Stimulated activated effector memory CD8-positive, alpha-beta T cell treated with anti-CD3 and anti-CD28 coated beads, Interleukin-12 subunit alpha, Interleukin-12 subunit beta, amount 100 ng/mL, for 72 hours (primary cell): ENCODE measurements around the gene CEP120.
"Not testable (repeated sequence)": the region's sequence is repeated elsewhere in the genome, so short reads cannot be mapped to it uniquely, and the experiment has no call there.

Experiments
- ATAC-seq: fragments of 150-1000 bp; cut with Tn5 transposase; 2 replicates; pipeline ENCODE4 v1.10.0; 2021
- DNase-seq, 2 donors: peaks; one replicate each; pipeline ENCODE4 v3.0.0; 2021 to 2022; ENCODE audit warnings: low spot score in 2 of 2
- H3K27ac Mint-ChIP-seq: one replicate; pipeline ENCODE4 v1.8.0; 2022; ENCODE audit warnings: mild to moderate bottlenecking, mixed read lengths
- H3K36me3 Mint-ChIP-seq: one replicate; pipeline ENCODE4 v1.8.0; 2022; ENCODE audit warnings: mild to moderate bottlenecking, mixed read lengths
- H3K4me1 Mint-ChIP-seq: one replicate; pipeline ENCODE4 v1.8.0; 2022; ENCODE audit warnings: mixed read lengths
- H3K4me3 Mint-ChIP-seq: one replicate; pipeline ENCODE4 v1.8.0; 2022; ENCODE audit warnings: mild to moderate bottlenecking, mixed read lengths
- H3K9me3 Mint-ChIP-seq: one replicate; pipeline ENCODE4 v1.8.0; 2022; ENCODE audit warnings: mixed read lengths

The CEP120 gene

GRCh38 chr5:123308377-123308776 lies 114.8 kb downstream of the CEP120 start:
- not testable (repeated sequence) for DNase-seq, H3K4me1 Mint-ChIP-seq, ATAC-seq, H3K9me3 Mint-ChIP-seq, H3K4me3 Mint-ChIP-seq, H3K36me3 Mint-ChIP-seq, H3K27ac Mint-ChIP-seq

GRCh38 chr5:123305751-123306150 lies 117.5 kb downstream of the CEP120 start:
- no peaks in the 10 kb centered on the region for H3K4me1 Mint-ChIP-seq
- no peak overlapping the region for H3K27ac Mint-ChIP-seq

GRCh38 chr5:123304777-123305316 lies 118.4 kb downstream of the CEP120 start:
- DNase-seq, result no peak
- no peak overlapping the region for H3K27ac Mint-ChIP-seq
- H3K4me1 Mint-ChIP-seq, result no peaks in the 10 kb centered on the region
- H3K4me3 Mint-ChIP-seq, result no peak overlapping the region
- no peaks in the 10 kb centered on the region for H3K36me3 Mint-ChIP-seq
- H3K9me3 Mint-ChIP-seq, result peaks cover 2% of the 10 kb centered on the region
- peak; percentile 19 for ATAC-seq

More at GRCh38 chr5:123305751-123306150, 117.5 kb downstream of the CEP120 start:
- DNase-seq, result no peak
- Mint-ChIP-seq H3K9me3 (no peaks in the 10 kb centered on the region), H3K36me3 (no peaks in the 10 kb centered on the region), H3K4me3 (no peak overlapping the region)
- no peak for ATAC-seq

GRCh38 chr5:123303802-123304201 lies 119.4 kb downstream of the CEP120 start:
- ATAC-seq, result no peak
- H3K4me3 Mint-ChIP-seq, result no peak overlapping the region
- H3K36me3 Mint-ChIP-seq, result no peaks in the 10 kb centered on the region
- H3K27ac Mint-ChIP-seq, result no peak overlapping the region
- H3K9me3 Mint-ChIP-seq, result peaks cover 4% of the 10 kb centered on the region
- no peaks in the 10 kb centered on the region for H3K4me1 Mint-ChIP-seq
- no peak for DNase-seq

- ATAC-seq (no peak), DNase-seq (no peak)
- no peaks in the 10 kb centered on the region for H3K36me3 Mint-ChIP-seq
- no peaks in the 10 kb centered on the region for H3K4me1 Mint-ChIP-seq
- no peak overlapping the region for H3K27ac Mint-ChIP-seq
- peaks cover 4% of the 10 kb centered on the region for H3K9me3 Mint-ChIP-seq
- no peak overlapping the region for H3K4me3 Mint-ChIP-seq
Observed at GRCh38 chr5:123300266-123300665, 122.9 kb downstream of the CEP120 start.

GRCh38 chr5:123299136-123299535 lies 124.1 kb downstream of the CEP120 start:
- H3K36me3 Mint-ChIP-seq, result no peaks in the 10 kb centered on the region
- H3K9me3 Mint-ChIP-seq, result peaks cover 4% of the 10 kb centered on the region
- no peak overlapping the region for H3K4me3 Mint-ChIP-seq
- H3K27ac Mint-ChIP-seq, result no peak overlapping the region
- ATAC-seq (no peak), DNase-seq (no peak)
- H3K4me1 Mint-ChIP-seq, result no peaks in the 10 kb centered on the region

- H3K27ac Mint-ChIP-seq, result no peak overlapping the region
- H3K9me3 Mint-ChIP-seq, result peaks cover 4% of the 10 kb centered on the region
- ATAC-seq (peak; percentile 43), DNase-seq (no peak)
- H3K4me3 Mint-ChIP-seq, result no peak overlapping the region
- H3K36me3 Mint-ChIP-seq, result no peaks in the 10 kb centered on the region
- no peaks in the 10 kb centered on the region for H3K4me1 Mint-ChIP-seq
Observed at GRCh38 chr5:123298335-123299030, 124.7 kb downstream of the CEP120 start.

- Mint-ChIP-seq H3K27ac (no peak overlapping the region), H3K4me1 (no peaks in the 10 kb centered on the region), H3K4me3 (no peak overlapping the region), H3K9me3 (peaks cover 4% of the 10 kb centered on the region), H3K36me3 (no peaks in the 10 kb centered on the region)
- ATAC-seq (no peak), DNase-seq (no peak)
Observed at GRCh38 chr5:123297866-123298265, 125.3 kb downstream of the CEP120 start.

- H3K4me3 Mint-ChIP-seq, result no peak overlapping the region
- ATAC-seq, result no peak
- no peaks in the 10 kb centered on the region for H3K36me3 Mint-ChIP-seq
- no peak overlapping the region for H3K27ac Mint-ChIP-seq
- H3K9me3 Mint-ChIP-seq, result peaks cover 4% of the 10 kb centered on the region
- no peak for DNase-seq
- H3K4me1 Mint-ChIP-seq, result no peaks in the 10 kb centered on the region
Observed at GRCh38 chr5:123297198-123297831, 125.9 kb downstream of the CEP120 start.
